Stimulated activated CD8-positive, alpha-beta memory T cell treated with anti-CD3 and anti-CD28 coated beads, Interleukin-2, amount 100 ng/mL, for 48 hours (primary cell): ENCODE data around the gene NCOA1.

Experiments
- DNase-seq, 2 donors: peaks; one replicate each; pipeline ENCODE4 v3.0.0-alpha.2; 2020; ENCODE audit warnings: low read depth in 2 of 2

Gene NCOA1

GRCh38 chr2:24697792-24698191 lies 206.7 kb downstream of the NCOA1 start:
- DNase-seq = no peak

- no peak for DNase-seq
Measured at GRCh38 chr2:24702800-24703199, 211.7 kb downstream of the NCOA1 start.

DNA sequence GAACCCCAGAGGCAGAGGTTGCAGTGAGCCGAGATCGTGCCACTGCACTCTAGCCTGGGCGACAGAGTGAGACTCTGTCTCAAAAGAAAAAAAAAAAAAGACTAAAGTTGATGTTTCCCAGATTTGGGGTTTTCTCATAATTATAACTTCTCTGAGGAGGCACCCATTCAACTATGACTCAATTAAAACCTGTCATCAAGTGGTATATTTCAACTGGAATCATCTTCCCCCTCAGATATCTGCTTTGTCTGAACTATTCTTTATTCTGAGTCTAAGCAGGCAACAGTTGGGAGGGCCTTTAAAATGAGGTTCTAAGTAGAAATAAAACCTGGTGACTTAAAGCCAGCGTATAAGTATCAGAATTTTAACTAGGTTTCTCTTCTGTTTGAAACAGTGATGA lies 213.6 kb downstream of the NCOA1 start:
- DNase-seq = no peak

- DNase-seq = no peak
Measured at GRCh38 chr2:24707143-24707542, 216.1 kb downstream of the NCOA1 start.

DNA sequence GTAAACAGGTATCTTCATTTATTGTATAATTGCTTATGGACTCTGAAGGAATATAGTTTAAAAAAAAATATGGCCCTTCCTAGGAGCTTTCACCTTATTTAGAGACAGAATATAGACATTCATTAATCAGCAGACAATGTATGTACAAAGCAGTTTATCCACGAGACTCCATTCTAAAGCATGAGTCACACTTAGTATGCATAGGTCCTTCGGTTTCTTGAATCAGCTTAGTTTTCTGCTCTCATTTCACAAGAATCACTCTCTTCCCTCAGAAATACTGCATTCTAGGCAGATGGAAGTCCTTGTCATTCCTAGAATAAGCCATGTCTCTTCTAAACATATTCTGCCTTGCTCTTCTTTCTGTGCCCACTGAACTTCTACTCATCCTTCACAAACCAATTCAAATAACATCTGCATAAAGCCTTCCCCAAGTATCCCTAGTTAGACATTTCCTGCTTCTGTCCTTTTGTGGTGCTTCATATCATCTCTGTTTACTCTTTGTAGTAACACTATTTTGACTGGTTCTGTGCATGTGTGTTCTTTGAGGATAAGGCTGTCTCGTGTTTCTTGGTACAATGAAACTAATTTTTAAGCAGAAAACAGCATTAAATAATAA lies 217.6 kb downstream of the NCOA1 start:
- DNase-seq = no peak

GRCh38 chr2:24710806-24711205 lies 219.8 kb downstream of the NCOA1 start:
- DNase-seq = no peak

- no peak for DNase-seq
Measured at GRCh38 chr2:24711865-24712264, 220.8 kb downstream of the NCOA1 start.

GRCh38 chr2:24712296-24712695 lies 221.2 kb downstream of the NCOA1 start:
- DNase-seq = no peak

GRCh38 chr2:24717263-24717951 lies 226.4 kb downstream of the NCOA1 start:
- DNase-seq = no peak

DNA sequence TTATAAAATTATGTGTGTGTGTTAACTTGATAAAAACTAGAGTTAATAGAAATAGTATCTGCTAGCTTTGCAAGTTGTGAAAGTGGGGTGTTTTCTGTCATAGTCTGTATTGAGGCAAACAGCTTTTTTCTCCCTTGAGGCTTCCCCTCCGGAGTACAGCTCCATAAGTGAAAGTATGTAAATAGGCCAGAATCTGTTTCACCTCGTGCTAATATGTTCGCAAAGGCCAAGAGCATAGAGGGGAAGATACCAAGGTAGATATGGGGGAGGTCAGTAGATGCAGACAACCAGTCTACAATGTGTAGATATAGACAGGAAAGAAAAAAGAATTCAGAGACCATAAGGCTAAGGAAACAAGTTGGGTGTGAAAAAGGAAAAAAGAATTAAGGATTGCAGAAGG lies 229.3 kb downstream of the NCOA1 start:
- DNase-seq = no peak

DNA sequence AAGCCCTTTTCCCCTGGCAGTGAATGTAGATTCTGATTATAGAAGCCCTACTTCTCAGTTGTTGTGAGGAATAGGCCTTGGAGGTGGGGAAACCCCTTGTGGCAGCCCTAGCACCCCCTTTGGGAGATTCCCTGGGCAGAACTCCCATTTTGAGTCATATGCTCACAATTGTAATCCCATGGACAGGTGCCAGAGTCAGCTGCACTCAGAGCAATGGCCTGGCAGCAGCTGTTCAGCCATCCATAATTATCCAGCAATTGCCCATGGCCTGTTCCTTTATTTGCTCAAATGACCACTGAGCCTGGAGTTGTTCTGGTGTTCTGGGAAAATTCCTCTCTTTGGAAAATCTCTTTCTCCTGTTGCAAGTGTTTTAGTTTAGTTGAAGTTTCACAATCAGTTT lies 230.4 kb downstream of the NCOA1 start:
- DNase-seq = no peak

DNA sequence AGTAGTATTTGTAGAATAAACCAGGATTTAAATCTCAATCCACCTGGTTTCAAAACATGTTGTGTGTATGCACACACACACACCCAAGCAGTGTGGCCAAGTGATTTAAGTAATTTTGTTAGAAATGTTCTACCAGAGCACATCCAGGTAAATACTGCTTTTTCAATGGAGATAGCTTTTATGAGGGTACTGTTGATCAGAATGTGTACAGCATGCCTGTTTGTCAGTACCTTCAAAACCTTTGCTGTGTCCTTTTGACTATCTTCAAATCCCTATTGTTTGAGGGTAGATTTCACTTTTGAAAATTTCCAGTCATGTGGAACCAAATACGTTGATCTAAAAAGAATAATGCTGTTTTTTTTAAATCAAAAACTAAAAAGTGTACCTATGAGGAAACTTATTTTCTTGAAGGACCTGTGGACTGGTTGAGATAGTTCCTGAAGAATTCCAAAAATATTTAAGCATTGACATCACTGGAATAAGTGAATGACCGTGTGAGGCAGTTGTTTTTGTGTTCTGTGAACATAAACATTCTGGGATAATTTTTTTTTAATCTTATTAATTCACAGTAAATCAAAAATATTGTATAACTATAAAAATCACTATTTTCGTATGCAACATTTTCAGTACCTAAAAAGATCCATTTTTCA lies 231.2 kb downstream of the NCOA1 start:
- DNase-seq = no peak

- no peak for DNase-seq
Measured at GRCh38 chr2:24723191-24723590, 232.1 kb downstream of the NCOA1 start.

- DNase-seq = no peak
Measured at GRCh38 chr2:24723665-24724064, 232.6 kb downstream of the NCOA1 start.

GRCh38 chr2:24724111-24724775 lies 233.2 kb downstream of the NCOA1 start:
- no peak for DNase-seq

DNA sequence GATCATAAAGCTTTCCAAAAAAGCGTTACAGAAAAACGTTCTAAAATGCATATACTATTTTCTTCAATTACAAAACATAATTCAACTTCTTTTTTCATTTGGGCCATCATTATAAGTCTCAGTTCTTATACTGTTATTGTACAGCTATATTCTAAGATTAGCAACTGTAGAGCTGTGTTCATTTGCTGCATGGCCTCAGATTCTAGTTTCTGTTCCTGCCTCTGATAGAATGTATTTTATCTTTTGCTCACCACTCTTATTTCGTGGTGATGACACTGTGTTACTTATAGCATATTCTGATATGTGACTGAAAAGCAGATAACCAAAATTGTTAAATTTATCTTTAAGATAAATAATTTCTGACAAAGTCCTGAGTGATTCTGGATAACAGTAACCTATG lies 234.9 kb downstream of the NCOA1 start:
- DNase-seq = no peak

DNA sequence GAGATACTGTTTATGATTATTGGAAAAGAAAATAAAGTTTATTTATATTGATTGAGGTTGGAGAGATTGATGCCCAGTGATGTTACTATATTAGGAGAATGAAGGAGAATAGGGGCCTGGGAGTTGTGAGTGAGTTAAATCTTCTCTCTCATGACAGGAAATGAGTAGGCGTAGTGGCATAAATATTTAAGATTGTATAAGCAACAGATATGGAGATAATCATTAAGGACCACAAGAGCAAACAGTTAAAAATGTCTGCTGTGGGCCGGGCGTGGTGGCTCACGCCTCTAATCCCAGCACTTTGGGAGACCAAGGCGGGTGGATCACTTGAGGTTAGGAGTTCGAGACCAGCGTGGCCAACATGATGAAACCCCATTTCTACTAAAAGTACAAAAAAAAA lies 239.4 kb downstream of the NCOA1 start:
- no peak for DNase-seq

DNA sequence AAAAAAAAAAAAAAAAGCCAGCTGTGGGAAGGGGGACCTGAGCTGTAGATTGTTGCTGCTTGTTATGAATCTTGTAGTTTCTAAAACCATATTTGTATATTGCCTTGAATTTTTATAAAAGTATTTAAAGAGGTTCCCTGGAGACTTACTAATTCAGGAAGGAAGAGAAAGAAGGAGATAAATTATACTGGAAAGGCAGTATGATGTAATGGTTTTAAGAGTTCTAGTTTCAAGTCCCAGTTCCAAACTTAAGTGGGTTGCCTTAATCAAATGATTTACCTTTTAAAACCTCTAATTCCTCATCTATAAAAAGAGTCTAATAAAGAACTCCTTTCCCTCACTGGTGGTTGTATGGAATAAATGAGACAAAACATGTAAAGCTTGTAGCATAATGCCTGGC lies 240.0 kb downstream of the NCOA1 start:
- no peak for DNase-seq

- DNase-seq = no peak
Measured at GRCh38 chr2:24731923-24732322, 240.9 kb downstream of the NCOA1 start.

DNA sequence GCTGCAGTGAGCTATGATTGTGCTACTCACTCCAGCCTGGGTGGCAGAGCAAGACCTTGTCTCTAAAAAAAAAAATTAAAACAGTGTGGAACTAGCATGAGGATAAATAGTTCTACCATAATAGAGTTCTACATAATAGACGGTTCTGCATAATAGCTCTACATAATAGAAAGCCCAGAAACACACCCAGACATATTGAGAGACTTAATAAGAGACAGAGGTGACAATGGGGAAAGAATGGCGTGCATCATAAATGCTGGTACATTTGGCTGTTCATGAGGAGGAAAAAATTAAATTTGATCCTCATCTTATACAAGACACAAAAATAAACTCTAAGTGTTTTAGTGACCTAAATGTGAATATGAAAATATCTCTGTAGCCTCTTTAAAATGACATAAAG lies 243.7 kb downstream of the NCOA1 start:
- no peak for DNase-seq

GRCh38 chr2:24739354-24740025 lies 248.4 kb downstream of the NCOA1 start:
- no peak for DNase-seq

- no peak for DNase-seq
Measured at GRCh38 chr2:24740142-24740541, 249.1 kb downstream of the NCOA1 start.
